CD4-positive, alpha-beta T cell (primary cell): ENCODE data around the gene REC8. TPM values are rescaled to one million over a fixed set of nuclear protein-coding genes. Genes with fewer than 3 reads are reported as not detected.
A peak's percentile ranks its signal among the peaks of the same experiment; 100 is the strongest.

Experiments
- ATAC-seq: fragments of 200-7000 bp; cut with Tn5 transposase; one replicate; pipeline ENCODE4 v1.10.0; 2022; ENCODE audit warnings: mild to moderate bottlenecking; ENCODE audit not compliant: poor library complexity
- CTCF ChIA-PET: fragments of 350-600 bp; sonication (Branson Sonifier 250); formaldehyde crosslinking; loops from one replicate; lab custom pipeline; 2021; ENCODE audit warnings: antibody characterized with exemption, inconsistent platforms; lab: Charles Lee
- POLR2A ChIA-PET: fragments of 350-600 bp; sonication (Branson Sonifier 250); formaldehyde crosslinking; loops from one replicate; lab custom pipeline; 2021; ENCODE audit warnings: antibody characterized with exemption, inconsistent platforms; lab: Charles Lee
- DNase-seq, 14 experiments: peaks; one replicate each; pipeline ENCODE4 v3.0.0-alpha.2; 2013 to 2020; ENCODE audit warnings: mixed read lengths in 2 of 14
- H3K27ac ChIP-seq, 2 donors: one replicate each; pipeline versions ENCODE4 v1.5.1 to v1.7.0; 2013; ENCODE audit warnings: low read length in 2 of 2, low read depth in 1 of 2, mild to moderate bottlenecking in 1 of 2
- H3K27me3 ChIP-seq, 2 experiments: 1 replicate in 1 of 2; 2 replicates in 1 of 2; pipeline versions ENCODE4 v1.6.1 to v1.7.0; 2013; ENCODE audit warnings: low read length in 2 of 2, control low read depth in 1 of 2, mild to moderate bottlenecking in 1 of 2, moderate library complexity in 1 of 2; ENCODE audit not compliant: insufficient read depth in 2 of 2, control insufficient read depth in 1 of 2
- H3K36me3 ChIP-seq: one replicate; pipeline ENCODE4 v1.6.1; 2013; ENCODE audit warnings: low read length, control low read depth; ENCODE audit not compliant: insufficient read depth
- H3K4me1 ChIP-seq: one replicate; pipeline ENCODE4 v1.6.1; 2013; ENCODE audit warnings: low read length, control low read depth; ENCODE audit not compliant: insufficient read depth
- H3K4me3 ChIP-seq: one replicate; pipeline ENCODE4 v1.5.1; 2013; ENCODE audit warnings: mild to moderate bottlenecking, low read length, moderate library complexity
- H3K9me3 ChIP-seq, 2 experiments: 1 replicate in 1 of 2; 2 replicates in 1 of 2; pipeline versions ENCODE4 v1.6.1 to v1.7.0; 2013; ENCODE audit warnings: low read length in 2 of 2, mild to moderate bottlenecking in 2 of 2, control low read depth in 1 of 2, moderate library complexity in 1 of 2; ENCODE audit not compliant: control insufficient read depth in 1 of 2, insufficient read depth in 1 of 2
- H3K27ac Mint-ChIP-seq: one replicate; pipeline ENCODE4 v1.8.0; 2020; ENCODE audit warnings: mixed read lengths
- H3K27me3 Mint-ChIP-seq: one replicate; pipeline ENCODE4 v1.8.0; 2021; ENCODE audit warnings: mixed read lengths
- H3K36me3 Mint-ChIP-seq: one replicate; pipeline ENCODE4 v1.8.0; 2021; ENCODE audit warnings: low read depth, mixed read lengths
- H3K4me1 Mint-ChIP-seq: one replicate; pipeline ENCODE4 v1.8.0; 2021; ENCODE audit warnings: low read depth, mixed read lengths
- H3K4me3 Mint-ChIP-seq: one replicate; pipeline ENCODE4 v1.8.0; 2020; ENCODE audit warnings: mild to moderate bottlenecking, mixed read lengths
- H3K9me3 Mint-ChIP-seq: one replicate; pipeline ENCODE4 v1.8.0; 2020; ENCODE audit warnings: mixed read lengths
- intact Hi-C, 2 experiments: fragments of 100-400 bp; cut with DNase I in 1 of 2; cut with micrococcal nuclease in 1 of 2; formaldehyde crosslinking; loops; one replicate each; pipeline versions ENCODE4 v1.15.1 to v1.9.0; 2023 to 2025; cut with DNase I, micrococcal nuclease
- total RNA-seq, 174 experiments: library from RNA in 2 of 174; stranded (reverse) in 2 of 174; gene quantifications; one replicate each; pipeline ENCODE4 v1.2.3 and lab custom pipeline; 2021 to 2026
- TF ChIP-seq, protein P1 (sequence below): fragments of 200-600 bp; IDR thresholded peaks from one replicate; pipeline ENCODE4 v1.8.0; 2022; ENCODE audit warnings: antibody characterized with exemption, mild to moderate bottlenecking

Gene REC8
- total RNA-seq, 2 experiments from 2014 or later: 105 to 107 TPM

DNA sequence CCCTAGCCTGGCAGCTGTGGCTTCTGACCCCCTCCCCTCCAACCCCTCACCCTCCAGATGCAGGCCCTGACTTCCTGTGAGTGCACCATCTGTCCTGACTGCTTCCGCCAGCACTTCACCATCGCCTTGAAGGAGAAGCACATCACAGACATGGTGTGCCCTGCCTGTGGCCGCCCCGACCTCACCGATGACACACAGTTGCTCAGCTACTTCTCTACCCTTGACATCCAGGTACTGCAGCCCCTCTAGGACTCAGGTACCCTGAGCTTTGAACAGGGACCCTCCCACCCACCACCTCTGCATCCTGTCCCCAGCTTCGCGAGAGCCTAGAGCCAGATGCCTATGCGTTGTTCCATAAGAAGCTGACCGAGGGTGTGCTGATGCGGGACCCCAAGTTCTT is 16.8 kb upstream of the REC8 start:
- peaks cover 79% of the 10 kb centered on the region for H3K36me3 Mint-ChIP-seq
- DNase-seq: no peak
- no peaks in the 10 kb centered on the region for H3K9me3 Mint-ChIP-seq
- Histone ChIP-seq H3K4me3 (no peak overlapping the region), H3K27ac (peak overlapping the region in 1 of 2 donors; percentile 29), H3K4me1 (peaks cover 16% of the 10 kb centered on the region), H3K36me3 (peaks cover 72% of the 10 kb centered on the region), H3K27me3 (no peaks in the 10 kb centered on the region), H3K9me3 (no peaks in the 10 kb centered on the region)
- no peaks in the 10 kb centered on the region for H3K27me3 Mint-ChIP-seq
- peak overlapping the region; percentile 42 for H3K27ac Mint-ChIP-seq
- peaks cover 11% of the 10 kb centered on the region for H3K4me1 Mint-ChIP-seq
- intact Hi-C loops: no loop called here
- POLR2A ChIA-PET: interaction anchor here (0.9 to 2.8 kb wide), 4 partner anchors 8 to 41 kb away, joined by 3 to 16 read pairs (median 7); partner anchors contain the start of genes DCAF11, EMC9, IPO4 and NRL
- ATAC-seq: no peak
- TF ChIP-seq, protein P1, sequence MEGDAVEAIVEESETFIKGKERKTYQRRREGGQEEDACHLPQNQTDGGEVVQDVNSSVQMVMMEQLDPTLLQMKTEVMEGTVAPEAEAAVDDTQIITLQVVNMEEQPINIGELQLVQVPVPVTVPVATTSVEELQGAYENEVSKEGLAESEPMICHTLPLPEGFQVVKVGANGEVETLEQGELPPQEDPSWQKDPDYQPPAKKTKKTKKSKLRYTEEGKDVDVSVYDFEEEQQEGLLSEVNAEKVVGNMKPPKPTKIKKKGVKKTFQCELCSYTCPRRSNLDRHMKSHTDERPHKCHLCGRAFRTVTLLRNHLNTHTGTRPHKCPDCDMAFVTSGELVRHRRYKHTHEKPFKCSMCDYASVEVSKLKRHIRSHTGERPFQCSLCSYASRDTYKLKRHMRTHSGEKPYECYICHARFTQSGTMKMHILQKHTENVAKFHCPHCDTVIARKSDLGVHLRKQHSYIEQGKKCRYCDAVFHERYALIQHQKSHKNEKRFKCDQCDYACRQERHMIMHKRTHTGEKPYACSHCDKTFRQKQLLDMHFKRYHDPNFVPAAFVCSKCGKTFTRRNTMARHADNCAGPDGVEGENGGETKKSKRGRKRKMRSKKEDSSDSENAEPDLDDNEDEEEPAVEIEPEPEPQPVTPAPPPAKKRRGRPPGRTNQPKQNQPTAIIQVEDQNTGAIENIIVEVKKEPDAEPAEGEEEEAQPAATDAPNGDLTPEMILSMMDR: no peak
- CTCF ChIA-PET: no interaction called here
- H3K4me3 Mint-ChIP-seq: no peak overlapping the region

DNA sequence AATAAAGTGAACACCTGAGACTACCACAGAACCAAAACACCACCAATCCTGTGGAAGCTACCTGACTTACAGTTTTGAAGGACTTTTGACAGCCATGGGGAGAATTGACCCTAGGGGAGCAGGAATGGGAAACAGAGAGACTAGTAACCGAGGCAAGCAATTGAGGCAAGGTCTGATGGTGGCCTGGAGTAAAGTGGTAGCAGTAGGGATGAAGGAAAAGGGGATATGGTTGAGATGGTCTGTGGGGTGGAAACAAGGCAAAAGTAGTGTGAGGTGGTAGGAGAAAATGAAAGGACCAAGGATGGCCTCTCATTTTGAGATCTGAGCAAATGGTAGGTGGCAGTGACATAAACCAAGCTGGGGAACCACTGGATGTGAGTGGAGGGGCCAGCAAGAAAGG is 15.0 kb upstream of the REC8 start:
- Mint-ChIP-seq H3K9me3 (no peaks in the 10 kb centered on the region), H3K4me1 (peaks cover 22% of the 10 kb centered on the region), H3K27ac (peak overlapping the region; percentile 13), H3K36me3 (peaks cover 79% of the 10 kb centered on the region), H3K27me3 (no peaks in the 10 kb centered on the region), H3K4me3 (no peak overlapping the region)
- ChIA-PET POLR2A (interaction anchor here (1.6 to 2.8 kb wide), 2 partner anchors 10 to 43 kb away, joined by 7 to 16 read pairs; partner anchors contain the start of genes DCAF11, NRL, PSME2 and RNF31), CTCF (no interaction called here)
- no peak for ATAC-seq
- no peak for DNase-seq
- TF ChIP-seq, protein P1: no peak
- H3K27me3 ChIP-seq: no peaks in the 10 kb centered on the region
- H3K27ac ChIP-seq: no peak overlapping the region
- peaks cover 12% of the 10 kb centered on the region for H3K4me1 ChIP-seq
- peaks cover 63% of the 10 kb centered on the region for H3K36me3 ChIP-seq
- intact Hi-C loops: no loop called here
- no peaks in the 10 kb centered on the region for H3K9me3 ChIP-seq
- H3K4me3 ChIP-seq: no peak overlapping the region

DNA sequence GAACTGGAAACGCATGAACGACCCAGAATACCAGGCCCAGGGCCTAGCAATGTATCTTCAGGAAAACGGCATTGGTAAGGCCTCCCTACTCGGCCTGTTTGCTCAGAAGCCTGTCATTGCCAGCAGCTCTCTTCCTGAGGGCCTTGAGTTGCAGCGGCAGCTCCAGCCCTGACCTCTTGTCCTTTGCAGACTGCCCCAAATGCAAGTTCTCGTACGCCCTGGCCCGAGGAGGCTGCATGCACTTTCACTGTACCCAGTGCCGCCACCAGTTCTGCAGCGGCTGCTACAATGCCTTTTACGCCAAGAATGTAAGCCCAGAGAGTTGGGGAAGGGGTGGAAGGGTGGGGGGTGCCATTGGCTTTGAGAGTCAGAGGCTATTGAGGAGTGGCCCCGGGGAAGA is 14.5 kb upstream of the REC8 start:
- Mint-ChIP-seq H3K36me3 (peaks cover 79% of the 10 kb centered on the region), H3K9me3 (no peaks in the 10 kb centered on the region), H3K4me1 (peaks cover 27% of the 10 kb centered on the region), H3K4me3 (no peak overlapping the region), H3K27ac (peak overlapping the region; percentile 13), H3K27me3 (no peaks in the 10 kb centered on the region)
- ChIA-PET POLR2A (interaction anchor here (1.6 to 2.8 kb wide), 2 partner anchors 10 to 43 kb away, joined by 7 to 16 read pairs; partner anchors contain the start of genes DCAF11, NRL, PSME2 and RNF31), CTCF (no interaction called here)
- Histone ChIP-seq H3K4me1 (peaks cover 17% of the 10 kb centered on the region), H3K9me3 (no peaks in the 10 kb centered on the region), H3K27ac (no peak overlapping the region), H3K36me3 (peaks cover 59% of the 10 kb centered on the region), H3K27me3 (no peaks in the 10 kb centered on the region), H3K4me3 (no peak overlapping the region)
- intact Hi-C loops: no loop called here
- TF ChIP-seq, protein P1: no peak
- ATAC-seq (no peak), DNase-seq (no peak)
